Daoy (cell line): ENCODE data around the gene DMAC1. TPM values are rescaled to one million over a fixed set of nuclear protein-coding genes. Genes with fewer than 3 reads are reported as not detected.

Experiments
- DNase-seq: peaks from one replicate; pipeline ENCODE4 v3.0.0-alpha.2; 2015; ENCODE audit warnings: low read depth
- total RNA-seq: library from RNA; depleted of rRNA; stranded (reverse); fragments of >200 nt; shearing (Covaris generic); gene quantifications from 2 replicates; pipeline ENCODE4 v1.2.3, GENCODE V29; 2014; rRNA removed

Gene DMAC1, protein sequence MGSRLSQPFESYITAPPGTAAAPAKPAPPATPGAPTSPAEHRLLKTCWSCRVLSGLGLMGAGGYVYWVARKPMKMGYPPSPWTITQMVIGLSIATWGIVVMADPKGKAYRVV
- total RNA-seq: 17.3 and 24.7 TPM in 2 replicates

DNA sequence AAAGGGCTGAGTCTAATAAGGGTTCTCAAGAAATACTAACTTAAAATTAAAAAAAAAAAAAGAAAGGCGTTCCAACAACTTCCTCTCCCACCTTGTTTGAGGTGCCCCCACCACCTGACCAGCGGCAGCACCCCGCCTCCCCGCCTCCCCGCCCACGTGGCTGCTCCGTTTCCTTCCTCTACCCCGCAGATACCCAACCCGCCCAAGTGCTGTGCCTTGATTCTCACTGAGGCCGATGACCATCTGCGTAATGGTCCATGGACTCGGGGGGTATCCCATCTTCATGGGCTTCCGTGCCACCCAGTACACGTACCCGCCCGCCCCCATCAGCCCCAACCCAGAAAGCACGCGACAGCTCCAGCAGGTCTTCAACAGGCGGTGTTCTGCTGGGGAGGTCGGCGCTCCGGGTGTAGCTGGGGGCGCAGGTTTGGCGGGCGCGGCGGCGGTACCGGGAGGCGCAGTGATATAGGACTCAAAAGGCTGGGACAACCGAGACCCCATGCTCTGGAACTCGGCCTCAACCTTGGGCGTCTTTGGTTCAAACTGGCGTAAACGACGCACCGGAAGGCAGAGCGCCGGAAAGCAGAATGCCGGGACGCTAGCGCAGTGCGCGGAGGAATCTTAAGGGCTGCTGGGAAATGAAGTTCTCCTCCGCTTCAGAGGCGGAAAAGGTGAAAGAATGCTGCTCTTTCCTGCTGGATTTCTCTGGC is at the start of gene DMAC1:
DMAC1 (minus strand) TSS at position 545 of the 710 bp plus-strand sequence; CDS start at position 501, 44 bp downstream.
- peak; percentile 93 for DNase-seq

DNA sequence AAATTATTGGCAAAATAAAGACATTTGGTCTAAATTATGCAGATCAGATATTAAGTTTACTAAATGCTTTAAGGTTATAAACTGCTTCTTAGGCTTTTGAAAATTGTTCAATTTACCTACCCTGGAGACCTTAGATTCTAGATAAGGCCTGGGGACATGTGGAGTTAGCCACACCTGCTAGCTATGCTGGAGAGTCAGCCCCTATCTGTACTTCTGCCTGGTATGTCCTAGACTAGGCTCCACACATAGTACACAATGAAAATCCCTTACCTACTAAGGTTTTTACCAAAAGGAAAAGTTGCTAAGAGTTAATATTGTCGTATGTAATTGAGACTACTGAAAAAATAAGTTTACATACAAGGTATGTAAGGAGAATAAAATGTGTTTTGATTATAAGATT is 49.8 kb upstream of the DMAC1 start:
- DNase-seq: no peak

- DNase-seq: no peak
These were observed 48.9 kb upstream of the DMAC1 start for GRCh38 chr9:7848498-7848897.

- DNase-seq: no peak
These were observed 44.7 kb upstream of the DMAC1 start for GRCh38 chr9:7844242-7844641.

- no peak for DNase-seq
These were observed 42.3 kb upstream of the DMAC1 start for GRCh38 chr9:7841831-7842230.

DNA sequence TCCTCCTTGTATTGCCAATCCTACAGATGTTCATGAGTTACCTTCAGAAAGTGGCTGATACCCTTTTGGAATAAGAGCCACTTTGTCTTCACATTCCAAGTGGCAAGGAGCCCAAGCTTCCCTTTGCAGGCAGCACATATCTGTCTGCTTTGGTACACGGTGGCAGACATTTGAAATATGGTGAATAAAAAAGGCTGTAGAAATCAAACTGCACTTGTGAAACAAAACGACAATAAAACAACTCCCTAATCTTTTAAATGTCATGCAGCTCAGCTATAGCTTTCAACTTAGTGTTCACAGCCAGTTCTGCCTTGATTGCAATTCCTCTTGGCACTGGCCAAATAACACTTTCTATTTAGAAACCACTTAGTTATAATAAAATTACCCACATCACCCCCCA is 35.0 kb upstream of the DMAC1 start:
- DNase-seq: no peak

GRCh38 chr9:7828334-7828733 is 28.8 kb upstream of the DMAC1 start:
- no peak for DNase-seq

DNA sequence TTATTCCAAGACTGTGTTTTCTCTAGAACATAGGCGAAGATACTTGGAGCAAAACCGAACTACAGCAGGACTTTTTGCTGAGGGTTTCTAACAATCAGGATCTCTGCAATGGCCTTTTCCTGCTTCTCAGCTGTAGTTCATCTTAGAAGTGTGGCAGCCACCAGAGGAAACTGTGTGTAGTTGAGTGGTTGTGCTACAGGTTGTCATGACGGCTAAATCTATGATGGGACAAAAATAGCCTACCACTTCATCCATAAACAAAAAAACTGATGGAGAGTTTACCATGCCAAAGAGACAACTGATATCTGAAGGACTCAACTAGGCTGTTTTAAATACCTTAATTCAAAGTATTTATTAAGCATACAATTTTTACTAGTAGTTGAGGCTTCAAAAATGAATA is 28.2 kb upstream of the DMAC1 start:
- no peak for DNase-seq

GRCh38 chr9:7827056-7827455 is 27.5 kb upstream of the DMAC1 start:
- DNase-seq: no peak

- no peak for DNase-seq
These were observed 24.1 kb upstream of the DMAC1 start for GRCh38 chr9:7823651-7824050.

DNA sequence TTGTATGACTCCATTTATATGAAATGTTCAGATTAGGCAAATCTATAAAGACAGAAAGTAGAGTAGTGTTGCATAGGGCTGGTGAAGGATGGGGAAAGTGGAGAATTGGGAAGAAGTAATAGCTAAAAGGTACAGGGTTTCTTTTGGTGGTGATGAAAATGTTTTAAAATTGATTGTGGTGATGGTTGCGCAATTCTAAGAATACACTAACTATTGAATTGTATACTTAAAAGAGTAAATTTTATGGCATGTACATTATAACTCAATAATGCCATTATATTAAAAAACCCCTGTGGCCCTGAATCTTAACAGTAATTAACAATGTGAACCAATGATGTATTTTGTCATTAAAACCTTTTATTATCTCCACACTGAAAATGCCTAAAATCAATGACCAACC is 20.4 kb upstream of the DMAC1 start:
- no peak for DNase-seq

DNA sequence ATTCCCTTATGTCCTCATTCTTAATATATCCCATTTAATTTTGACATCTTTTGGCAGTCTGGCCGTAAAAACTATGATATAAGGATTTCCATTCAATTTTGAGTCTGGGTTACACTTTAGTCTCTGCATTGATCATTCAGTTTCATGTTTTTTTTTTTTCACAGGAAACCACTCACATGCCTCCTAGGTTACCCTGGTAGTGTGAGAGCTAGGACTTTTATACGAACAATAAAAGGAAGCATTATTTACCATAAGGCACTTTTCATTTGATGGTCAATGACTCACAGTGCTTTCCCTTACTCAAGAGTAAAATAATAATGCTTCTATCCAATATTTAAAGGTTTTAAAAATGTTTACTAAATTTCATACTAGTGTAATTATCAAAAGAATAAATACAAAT is 16.4 kb upstream of the DMAC1 start:
- no peak for DNase-seq

DNA sequence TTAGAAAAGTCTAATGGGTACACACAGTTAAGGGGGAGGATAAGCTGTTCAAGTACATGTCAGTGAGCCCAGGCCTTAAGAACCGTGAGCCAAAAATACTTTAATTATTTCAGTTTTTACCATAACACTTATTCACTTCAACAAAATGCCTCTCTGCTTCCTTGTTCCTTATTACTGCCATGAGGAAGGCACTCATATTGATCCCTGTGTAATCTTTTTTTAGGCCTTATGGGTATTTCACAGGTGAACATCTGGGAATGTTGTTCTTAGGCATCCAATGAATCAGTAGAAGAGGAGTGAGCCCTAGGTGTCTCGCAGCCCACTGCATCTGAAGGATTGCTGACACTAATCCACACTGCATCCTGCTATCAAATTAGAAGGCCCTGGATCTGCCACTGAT is 13.5 kb upstream of the DMAC1 start:
- no peak for DNase-seq

DNA sequence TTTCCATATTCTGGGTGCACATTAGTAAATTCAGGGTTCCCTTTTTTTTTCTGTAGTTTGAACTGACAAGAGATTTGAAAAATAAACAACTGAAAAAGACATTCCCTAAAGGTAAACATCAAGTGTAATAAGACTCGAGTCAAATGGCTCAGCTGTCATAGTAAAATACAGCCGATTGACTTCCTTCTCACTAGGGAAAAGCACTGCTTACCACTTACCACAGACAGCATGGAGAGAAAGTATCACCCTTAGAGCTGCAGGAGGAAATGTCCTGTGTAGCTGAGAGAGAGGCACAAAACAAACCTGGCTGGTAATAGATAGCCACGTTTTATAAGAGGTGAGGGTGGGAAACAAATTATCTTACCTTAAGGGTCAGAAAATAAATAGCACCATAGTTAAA is 12.1 kb upstream of the DMAC1 start:
- DNase-seq: no peak

GRCh38 chr9:7802666-7803065 is 3.1 kb upstream of the DMAC1 start:
- DNase-seq: no peak

GRCh38 chr9:7799944-7800285 is 337 bp upstream of the DMAC1 start:
- no peak for DNase-seq

DNA sequence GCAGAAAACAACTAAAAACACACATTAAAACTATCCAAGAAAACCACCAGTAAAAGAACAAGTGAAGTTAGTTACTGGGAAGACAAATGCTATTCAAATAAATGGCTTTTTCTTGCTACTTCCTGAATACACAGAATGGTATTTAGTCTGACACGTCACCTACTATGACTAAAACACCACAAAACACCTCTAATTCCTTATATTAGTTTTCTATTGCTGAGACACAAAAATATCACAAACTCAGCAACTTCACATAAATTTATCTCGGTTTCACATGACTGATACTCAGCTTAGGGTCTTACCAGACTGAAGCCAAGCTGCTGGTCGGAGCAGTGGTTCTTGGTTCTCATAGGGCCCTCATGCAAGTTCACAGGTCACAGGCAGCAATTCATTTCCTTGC is 5.4 kb downstream of the DMAC1 start:
- DNase-seq: no peak

DNA sequence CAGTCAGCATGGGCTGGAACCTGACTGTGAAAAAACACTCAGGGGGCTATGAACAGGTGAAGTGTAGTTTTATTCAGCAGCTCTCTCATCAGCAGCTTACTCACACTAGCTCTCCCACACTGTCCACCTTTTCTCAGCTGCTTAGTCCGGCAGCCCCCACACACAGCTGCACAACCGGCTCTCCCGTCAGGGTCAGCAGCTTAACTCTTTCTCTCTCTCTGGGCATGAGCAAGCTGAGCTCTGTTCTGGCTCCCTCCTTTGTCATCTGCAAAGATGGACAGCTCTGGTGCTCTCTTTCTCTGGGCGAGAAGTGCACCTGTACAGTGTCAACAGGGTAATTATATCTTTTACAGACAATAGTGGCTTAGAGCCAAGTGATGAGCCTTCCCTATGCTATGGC is 8.2 kb downstream of the DMAC1 start:
- DNase-seq: no peak

DNA sequence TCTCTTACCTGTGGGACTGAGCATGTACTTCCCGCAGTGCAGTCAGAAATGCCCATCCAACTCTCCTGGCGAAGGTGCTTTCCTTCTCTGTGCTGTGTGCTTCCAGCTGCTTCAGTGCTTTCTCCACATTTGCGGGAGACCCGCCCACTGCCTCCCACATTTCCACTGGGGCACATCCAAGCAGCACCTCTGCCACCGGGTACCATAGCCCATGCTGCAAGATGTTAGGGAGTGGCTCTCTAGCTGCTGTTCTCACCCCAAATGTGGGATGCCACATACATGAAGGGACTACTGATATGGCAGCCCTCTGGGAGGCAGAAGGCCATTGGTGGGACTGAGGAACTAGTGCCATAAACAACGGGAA is 8.8 kb downstream of the DMAC1 start:
- DNase-seq: no peak

GRCh38 chr9:7790022-7790818 is 9.4 kb downstream of the DMAC1 start:
- no peak for DNase-seq

- DNase-seq: no peak
These were observed 10.8 kb downstream of the DMAC1 start for GRCh38 chr9:7788772-7789171.

- DNase-seq: peak; percentile 20
These were observed 13.8 kb downstream of the DMAC1 start for GRCh38 chr9:7785813-7786212.

DNA sequence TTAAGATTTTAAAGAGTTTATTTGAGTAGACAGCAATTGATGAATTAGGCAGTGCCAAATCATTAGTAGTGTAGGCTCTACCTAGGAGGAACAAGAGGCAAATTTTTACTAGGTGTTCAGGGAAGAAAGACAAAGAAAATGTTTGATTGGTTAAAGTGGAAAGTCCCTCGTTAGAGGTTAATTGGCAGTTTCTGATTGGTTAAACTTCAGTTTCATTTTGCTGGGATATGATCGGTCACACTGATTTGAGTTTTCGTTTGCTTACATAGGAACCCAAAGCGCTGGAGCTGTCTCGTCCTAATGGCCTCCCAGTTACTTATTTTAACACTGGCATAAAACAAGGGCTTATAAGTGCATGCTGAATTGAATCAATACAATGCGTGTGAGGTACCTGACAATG is 15.1 kb downstream of the DMAC1 start:
- DNase-seq: no peak
